ENCODE results near the gene IPCEF1.
A peak's percentile ranks its signal among the peaks of the same experiment; 100 is the strongest.
"Not testable (repeated sequence)": the region's sequence is repeated elsewhere in the genome, so short reads cannot be mapped to it uniquely, and the experiment has no call there.

The IPCEF1 gene

DNA sequence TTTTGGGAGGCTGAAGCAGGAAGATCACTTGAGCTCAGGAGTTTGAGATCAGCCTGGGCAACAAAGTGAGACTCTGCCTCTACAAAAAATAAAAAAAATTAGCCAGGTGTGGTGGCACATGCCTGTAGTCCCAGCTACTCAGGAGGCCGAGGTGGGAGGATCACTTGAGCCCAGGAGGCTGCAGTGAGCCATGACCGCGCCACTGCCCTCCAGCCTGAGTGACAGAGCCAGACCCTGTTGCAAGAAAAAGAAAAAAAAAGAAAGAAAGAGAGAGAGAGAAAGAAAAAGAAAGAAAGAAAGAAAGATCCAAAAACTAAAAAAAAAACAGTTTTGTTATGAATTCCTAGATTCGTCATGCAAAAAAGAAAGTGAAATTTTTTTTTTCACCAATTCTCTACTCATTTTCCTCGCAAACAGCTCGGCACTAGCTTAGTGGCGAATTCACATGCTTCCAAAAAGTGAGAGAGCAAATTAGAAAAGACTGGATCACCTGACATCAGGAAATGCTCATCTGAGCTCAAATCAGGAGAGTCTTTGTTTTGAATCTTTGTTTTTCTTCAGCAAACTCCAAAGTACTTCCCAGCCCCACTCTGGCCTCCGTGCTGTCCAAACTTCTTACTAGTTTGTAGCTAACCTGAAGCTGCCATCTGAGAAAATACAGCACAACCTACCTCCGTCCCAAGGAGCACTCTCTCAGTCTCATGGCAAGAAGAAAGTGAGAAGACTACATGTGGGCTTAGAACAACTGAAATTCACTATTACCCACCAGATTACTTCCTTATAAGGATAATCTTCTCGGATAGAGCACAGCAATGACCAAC is 27.0 kb downstream of the IPCEF1 start:
- no peak for DNase-seq

DNA sequence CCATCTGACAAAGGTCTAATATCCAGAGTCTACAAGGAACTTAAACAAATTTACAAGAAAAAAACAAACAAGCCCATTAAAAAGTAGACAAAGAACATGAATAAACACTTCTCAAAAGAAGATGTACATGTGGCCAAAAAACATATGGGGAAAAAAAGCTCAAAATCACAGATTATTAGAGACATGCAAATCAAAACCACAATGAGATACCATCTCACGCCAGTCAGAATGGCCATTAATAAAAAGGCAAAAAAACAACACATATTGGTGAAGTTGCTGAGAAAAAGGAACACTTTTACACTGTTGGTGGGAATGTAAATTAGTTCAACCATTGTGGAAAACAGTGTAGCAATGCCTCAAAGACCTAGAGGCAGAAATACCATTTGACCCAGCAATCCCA is 29.3 kb downstream of the IPCEF1 start:
- DNase-seq, result not testable (repeated sequence)

DNA sequence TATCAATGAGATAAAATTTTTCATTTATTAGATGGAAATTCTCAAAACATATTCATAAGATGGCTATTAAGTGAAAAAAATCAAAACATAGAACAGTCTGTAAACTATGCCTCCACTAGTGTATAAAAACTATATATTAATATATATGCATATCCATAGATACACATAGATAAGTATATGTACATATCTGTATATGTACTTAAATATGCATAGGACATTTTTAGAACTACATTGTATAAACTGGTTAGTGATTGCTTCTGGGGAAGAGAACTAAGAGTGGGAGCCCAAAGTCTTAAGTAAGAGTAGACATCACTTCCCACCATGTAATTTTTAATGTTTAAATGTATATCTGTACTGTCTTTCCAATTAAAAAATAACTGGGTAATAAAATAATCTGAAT is 31.5 kb downstream of the IPCEF1 start:
- DNase-seq, result no peak

DNA sequence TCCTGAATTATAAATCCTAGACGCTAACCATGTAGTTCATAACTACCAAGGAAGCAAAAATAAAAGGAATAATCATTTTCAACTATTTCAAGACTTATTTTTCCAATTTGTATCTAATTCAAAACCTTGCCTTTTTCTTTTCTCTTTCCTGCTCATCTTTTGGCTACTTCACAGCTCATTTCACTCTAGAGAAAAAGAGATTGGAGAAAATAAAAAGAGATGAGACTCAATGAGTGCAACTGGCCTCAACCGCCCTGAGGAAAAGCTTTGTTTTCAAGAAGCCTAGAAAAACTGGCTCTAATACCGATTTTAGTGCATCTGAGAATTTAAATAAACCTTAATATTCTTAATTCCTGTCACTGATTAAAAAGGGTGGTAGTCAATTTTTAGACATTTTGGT is 36.4 kb downstream of the IPCEF1 start:
- no peak for DNase-seq

DNA sequence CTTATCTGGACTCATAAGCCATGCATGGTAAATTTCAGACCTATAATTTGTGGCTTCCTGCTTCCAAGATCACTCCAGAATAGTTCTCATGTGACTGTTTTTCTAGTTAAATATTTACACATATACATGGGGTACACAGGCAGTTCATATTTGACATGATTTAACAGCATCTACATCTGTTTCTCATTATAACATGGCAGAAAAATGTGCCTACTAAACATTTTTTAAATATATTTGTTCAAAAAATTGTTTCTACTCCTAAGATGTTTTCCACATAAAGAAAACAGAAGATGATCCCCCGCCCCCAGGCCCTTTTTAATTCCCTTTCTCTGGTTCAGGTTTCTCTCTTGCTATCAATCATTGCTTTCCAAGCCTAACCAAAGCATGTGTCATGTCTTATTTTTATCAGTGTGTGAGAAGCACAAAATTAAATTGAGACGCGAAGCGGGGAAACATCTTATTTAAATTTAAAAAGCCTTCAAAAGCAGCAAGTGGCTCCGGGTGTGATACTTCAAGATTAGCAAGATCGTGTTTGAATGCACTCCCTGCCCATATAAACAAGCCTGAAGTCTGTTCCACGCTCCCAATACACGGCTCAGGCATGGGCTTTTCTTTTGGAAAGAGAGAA is 37.3 kb downstream of the IPCEF1 start:
- DNase-seq, result no peak

DNA sequence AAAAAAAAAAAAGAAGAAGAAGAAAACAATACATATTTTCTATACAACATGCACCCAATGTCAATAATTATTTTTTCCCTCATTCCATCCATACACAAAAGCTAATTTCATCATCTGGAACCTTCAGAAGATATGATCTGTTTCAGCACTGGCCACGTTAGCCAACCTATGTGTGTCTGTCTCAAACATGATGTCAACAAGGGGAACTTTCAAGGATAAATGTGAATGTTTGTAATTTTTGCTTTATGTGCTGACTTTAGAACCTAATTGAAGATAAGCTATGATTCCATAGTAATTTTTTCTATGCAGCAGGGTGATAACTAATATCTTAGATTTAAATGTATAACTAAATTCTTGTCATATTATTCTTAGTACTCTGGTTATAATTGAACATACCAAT is 37.9 kb downstream of the IPCEF1 start:
- DNase-seq, result no peak

DNA sequence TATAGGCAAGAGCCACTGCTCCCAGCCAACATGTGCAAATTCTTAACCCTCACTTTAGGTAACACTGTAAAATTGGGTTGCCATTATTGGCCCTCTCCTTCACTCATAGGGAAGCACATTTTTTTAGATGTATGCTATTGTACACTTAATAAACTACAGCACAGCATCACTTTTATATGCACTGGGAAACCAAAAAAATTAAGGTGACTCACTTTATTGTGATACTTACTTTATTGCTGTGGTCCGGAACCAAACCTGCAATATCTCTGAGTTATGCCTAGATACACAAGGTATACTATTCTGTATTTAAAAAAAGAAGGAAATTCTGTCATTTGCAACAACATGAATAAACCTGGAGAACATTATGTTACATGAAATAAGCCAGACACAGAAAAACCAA is 40.5 kb downstream of the IPCEF1 start:
- DNase-seq, result no peak

DNA sequence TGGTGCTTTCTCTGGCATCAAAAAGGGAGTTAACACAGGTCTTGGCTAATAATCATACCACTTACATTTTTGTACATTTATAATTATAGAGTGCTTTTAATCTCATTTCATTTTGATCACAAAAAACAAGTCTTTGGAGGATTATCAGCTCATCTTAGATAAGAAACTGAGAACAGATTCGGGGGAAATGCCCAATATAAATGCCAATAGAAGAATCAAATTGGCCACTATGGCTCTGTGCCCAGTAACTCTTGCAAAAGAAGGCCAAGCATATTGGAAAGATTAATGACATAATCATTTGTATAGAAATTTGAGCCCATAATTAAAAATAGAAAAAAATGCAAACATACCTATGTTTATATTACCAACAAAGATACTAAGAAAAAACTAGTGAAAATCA is 42.5 kb downstream of the IPCEF1 start:
- DNase-seq, result no peak

DNA sequence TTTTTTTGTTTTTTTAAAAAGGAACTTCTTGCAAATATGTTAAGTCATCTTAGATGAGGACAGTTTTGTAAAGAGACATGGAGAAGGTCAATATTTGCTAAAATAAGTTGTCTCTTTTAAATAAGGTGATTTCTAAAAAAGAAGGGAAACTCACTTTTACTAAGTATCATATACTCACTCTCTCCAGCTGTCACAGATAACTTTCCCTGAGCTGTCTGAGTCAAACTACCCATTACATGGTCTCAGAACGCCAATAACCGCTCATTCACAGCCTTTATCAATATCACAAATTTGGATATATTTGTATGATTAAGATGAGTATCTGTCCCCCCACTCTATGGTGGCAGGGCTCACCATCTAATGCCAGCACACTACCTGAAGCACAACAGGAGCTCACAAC is 47.6 kb downstream of the IPCEF1 start:
- no peak for DNase-seq

DNA sequence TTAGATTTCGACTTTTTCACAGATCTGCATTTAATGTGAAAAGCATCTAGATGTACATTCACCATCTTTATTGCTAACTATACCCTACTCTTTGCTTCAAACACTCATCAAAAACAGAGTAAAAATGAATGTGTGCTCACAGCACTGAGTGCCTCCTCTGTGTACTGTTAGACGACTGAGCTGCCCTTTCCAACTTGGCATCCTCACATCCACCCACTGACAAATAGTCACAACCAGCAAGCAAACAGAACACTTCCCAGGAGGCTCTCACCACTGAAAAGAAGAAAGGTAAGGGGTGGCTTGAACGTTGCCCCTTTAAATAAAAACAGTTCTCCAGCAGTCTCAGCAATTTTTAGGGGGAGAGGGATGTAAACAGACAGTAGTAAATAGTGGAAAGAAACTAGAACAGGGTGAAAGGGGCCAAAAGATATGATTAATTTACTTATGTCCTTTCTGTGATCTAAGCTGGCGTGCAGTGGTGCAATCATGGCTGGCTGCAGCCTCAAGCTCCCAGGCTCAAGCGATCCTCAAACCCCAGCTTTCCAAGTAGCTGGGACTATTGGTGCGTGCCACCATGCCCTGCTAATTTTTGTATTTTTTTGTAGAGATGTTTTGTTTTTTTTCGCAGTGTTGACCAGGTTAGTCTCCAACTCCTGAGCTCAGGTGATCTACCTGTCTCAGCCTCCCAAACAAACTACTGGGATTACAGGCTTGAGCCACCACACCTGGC is 48.7 kb downstream of the IPCEF1 start:
- DNase-seq, result no peak

DNA sequence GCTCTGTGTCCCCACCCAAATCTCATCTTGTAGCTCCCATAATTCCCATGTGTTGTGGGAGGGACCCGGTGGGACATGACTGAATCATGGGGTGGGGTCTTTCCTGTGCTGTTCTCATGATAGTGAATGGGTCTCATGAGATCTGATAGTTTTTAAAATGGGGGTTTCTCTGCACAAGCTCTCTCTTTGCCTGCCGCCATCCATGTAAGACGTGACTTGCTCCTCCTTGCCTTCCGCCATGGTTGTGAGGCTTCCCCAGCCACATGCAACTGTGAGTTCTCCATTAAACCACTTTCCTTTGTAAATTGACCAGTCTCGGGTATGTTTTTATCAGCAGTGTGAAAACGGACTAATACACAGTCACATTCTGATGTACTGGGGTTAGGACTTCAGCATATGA is 49.5 kb downstream of the IPCEF1 start:
- DNase-seq, result not testable (repeated sequence)

DNA sequence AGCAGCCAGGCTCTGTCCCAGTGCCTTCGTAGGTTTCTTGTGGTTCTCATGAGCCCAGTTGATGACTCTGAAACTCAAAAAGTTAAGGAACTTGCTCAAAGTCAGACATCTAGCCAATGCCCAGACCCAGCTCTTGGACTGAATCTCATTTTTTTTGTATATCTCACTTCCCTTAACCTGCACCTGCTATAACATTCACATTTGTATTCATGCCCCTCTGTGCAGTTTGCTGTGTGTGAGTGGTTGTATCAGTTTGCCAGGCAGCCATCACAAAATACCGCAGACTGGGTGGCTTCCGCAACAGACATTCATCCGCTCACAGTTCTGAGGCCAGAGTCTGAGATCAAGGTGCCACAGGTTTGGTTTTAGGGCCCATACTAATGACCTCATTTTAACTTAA is 49.9 kb downstream of the IPCEF1 start:
- no peak for DNase-seq

DNA sequence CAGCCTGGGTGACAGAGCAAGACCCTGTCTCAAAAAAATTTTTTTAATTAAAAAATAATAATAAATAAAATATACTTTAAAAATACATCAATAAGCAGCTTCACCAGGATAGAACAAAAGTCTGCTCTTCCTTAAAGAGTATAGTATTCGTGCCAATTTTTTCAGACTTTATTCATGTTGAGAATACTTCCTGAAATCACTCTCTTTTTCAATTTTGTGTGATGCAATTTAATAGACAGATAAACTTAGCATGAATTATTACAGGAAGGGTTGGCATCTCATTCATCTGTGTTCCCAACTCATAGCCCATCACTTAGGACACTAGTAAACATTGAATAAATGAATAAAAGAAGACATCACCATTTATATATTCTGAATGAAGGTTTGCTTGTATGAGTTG is 52.4 kb downstream of the IPCEF1 start:
- no peak for DNase-seq

DNA sequence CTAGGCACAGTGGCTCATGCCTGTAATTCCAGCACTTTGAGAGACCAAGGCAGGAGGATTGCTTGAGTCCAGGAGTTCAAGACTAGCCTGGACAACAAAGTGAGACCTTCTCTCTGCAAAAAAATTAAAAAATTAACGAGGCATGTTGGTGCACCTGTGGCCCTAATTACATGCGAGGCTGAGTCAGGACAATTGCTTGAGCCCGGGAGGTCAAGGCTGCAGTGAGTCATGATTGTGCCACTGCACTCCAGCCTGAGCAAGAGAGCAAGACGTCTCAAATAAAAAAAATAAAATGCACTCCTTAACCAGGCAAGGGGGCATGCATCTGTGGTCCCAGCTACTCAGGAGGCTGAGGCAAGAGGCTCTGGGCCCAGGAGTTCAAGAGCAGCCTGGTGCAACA is 53.0 kb downstream of the IPCEF1 start:
- not testable (repeated sequence) for DNase-seq

DNA sequence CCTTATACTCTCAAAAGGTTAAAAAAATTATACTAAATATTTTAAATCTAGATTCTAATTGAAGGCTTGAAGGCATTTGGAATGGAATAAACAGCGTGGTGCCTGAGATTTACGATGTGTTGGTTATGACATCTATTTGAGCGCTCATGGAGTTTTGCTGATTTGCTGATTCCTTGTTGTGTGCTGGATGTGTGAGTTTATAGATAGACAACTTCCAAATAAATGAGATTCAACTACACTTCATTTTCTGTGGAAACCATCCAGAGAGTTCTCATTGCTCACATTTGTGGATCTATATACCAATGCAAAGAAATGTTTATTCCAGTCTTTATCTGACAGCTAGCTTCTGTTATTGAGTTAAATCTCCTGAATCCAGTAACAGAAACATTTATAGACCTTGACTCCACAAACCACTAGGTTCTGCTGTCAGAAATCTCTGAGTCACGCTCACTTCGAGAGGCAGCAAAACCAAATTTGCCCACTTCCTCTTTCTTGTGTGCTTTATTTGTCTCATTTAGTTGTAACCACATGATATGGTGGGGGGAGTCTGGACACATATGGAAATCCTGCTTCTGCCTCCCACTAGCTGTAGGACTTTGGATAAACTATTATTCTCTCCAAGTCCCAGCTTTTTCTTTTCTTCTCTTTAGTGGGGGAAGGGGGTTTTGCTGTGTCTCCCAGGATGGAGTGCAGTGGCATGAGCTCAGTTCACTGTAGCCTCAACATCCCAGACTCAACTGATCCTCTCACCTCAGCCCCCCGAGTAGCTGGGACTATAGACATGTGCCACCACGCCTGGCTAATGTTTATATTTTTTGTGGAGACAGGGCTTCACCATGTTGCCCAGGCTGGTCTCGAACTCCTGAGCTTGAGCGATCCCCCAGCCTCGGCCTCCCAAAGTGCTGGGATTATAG is 54.5 kb downstream of the IPCEF1 start:
- DNase-seq, result peak in 1 of 2 donors; percentile 95

DNA sequence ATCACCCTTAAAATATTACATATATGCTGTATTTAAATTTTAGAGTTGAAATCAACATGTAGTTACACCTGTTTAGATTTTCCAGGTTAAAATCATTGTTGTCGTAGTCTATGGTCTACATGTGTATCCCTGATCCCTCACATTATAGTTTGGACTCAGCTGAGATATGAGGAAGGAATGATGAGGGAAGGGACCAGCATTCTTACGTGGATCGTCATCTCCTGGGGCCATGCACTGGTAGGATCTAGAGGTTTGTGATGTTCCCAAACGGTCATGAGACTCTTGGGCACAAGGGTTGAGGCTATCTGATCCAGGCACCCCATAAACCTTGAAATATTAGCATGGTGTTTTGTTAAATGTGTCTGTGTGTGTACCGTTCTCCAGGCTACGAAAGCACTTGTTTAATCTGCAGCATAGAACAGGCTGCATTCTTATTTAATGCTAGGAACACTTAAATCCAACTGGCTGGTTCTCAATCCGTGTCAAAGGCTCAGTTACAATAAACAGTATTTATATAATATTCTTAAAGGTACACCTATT is 55.4 kb downstream of the IPCEF1 start:
- DNase-seq, result no peak

DNA sequence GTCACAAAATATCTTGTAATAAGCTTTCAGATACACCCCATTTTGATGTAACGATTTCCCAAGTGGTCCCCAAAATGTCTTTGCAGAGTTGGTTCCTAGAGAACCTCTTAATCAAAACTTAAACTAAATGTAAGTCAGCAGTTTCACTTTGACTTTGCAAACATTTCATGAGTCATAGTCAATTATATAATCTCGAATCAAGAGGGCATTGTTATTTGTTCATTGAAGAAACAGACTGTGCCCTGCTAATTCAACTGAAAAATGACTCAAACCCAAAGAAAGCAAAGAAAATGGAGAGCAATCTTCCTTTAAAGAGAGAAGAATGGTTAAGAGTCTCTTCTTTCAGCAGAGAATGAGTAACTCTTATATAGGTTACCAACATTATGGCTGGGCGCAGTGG is 58.3 kb downstream of the IPCEF1 start:
- peak in 1 of 2 donors; percentile 18 for DNase-seq

DNA sequence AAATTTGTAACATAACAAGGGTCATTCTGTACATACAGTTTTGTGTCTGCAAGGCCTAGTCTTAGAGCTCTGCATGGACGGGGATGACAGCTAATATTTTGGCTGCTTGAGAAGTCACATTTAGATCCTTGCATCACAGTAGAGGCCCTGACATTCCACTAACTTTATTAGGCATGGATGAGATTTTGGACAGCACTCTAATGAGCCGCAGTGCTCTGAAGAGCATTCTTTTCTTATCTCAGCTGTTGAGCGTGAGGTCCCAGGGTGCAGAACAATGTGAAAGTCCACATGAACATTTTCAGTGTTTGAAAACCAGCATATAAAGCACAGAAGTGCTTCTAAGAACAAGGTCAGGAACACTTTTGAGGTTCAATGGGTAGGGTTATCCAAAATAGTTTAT is 58.9 kb downstream of the IPCEF1 start:
- no peak for DNase-seq

DNA sequence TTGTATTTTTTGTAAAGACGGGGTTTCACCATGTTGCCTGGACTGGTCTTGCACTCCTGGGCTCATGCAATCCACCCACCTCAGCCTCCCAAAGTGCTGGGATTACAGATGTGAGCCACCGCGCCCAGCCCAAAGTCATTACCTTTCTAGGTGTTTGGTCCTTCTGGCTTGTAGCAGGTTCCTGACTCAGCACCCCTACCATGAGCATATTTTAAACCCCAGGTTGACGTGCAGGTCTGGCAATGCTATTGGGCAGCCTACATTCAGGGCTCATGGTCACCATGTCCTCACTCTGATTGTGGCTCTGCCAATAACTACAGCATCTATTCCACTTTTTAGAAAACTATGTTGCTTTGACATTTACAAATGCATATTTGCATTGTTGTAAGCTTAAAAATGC is 59.4 kb downstream of the IPCEF1 start:
- no peak for DNase-seq

DNA sequence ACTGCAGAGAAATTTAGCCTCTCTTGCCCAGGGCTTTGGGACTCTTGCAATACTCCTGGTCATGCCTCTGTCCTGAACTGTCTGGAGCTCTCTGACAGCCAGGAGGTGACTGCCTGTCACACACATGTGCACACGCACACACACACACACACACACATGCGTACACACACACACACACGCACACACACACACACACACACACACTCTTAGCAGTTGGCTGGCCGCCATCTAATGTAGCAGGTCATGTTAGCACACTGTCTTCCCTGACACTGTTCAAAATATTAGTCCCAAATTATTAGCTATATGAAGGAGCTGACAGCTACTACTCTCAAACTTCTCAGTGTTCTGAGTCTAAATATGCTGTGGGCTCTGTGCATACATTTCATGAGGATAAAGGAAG is 60.9 kb downstream of the IPCEF1 start:
- no peak for DNase-seq

DNA sequence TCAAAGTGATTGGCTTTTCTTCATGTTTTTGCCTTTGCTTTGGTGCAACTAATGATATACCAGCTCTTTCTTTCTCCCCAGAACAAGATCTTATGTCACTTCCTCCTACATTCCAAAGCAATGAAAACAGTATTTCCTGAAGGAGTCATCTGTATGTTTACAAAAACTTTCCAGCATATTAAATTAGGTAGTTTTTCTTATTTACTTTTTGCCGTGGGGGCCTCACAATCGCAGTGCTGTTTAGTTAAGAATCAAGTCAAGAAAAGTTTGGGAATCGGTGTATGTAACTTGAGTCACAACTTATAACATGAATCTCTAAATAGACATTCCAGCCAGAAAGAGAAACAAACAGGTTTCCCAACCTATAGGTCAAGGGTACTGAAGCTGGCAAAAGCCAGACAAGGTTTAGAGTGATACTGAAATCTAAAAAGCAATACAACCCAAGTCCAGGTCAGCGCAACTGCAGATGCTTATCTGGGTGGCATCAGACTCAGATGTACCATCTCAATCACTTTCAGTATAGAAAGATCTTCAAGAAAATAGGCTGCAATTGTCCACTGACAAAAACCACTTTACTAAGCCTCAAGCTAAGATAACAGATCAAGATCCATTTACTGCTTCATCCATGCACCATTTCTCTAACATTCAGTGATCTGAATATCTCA is 63.6 kb downstream of the IPCEF1 start:
- no peak for DNase-seq

DNA sequence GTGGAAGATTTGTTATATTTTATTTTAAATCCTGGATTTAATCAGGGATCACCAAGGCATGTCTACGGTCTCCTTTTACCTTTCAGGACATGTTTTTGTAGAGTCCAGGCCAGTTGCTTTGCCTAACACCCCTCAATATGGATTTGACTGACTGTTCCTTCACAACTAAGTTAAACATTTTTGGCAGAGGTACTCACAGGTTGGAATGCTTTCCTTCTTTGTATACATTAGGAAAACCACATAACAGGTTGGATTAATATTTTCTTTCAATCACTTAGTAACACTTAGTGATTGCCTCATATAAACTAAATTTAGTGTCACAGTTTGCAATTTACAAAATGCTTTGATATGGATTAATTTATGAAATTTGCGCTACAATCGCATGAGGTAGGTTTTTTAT is 64.5 kb downstream of the IPCEF1 start:
- DNase-seq, result no peak

Measured in bone marrow (tissue), 2 donors.